IMR-90 (cell line): ENCODE data around the gene SBF1. TPM values are rescaled to one million over a fixed set of nuclear protein-coding genes. Genes with fewer than 3 reads are reported as not detected.

Experiments
- ATAC-seq: fragments of 200-7000 bp; cut with Tn5 transposase; 2 replicates; pipeline ENCODE4 v1.9.1; 2020; ENCODE audit warnings: low read depth, mild to moderate bottlenecking, moderate library complexity
- Bru-seq: library from RNA; stranded (reverse); fragments of 400-500 nt; gene quantifications from one replicate; lab custom pipeline; 2021; lab: Mats Ljungman, UMichigan
- BruChase-seq, 2 experiments: library from RNA; stranded (reverse); fragments of 400-500 nt; gene quantifications; one replicate each; lab custom pipeline; 2021; lab: Mats Ljungman, UMichigan
- BruUV-seq: library from RNA; stranded (reverse); fragments of 400-500 nt; replicated peaks from 2 replicates; lab custom pipeline; 2021; lab: Mats Ljungman, UMichigan
- CTCF ChIA-PET: fragments of 300-600 bp; formaldehyde crosslinking; extraction: SDS; loops from one replicate; lab custom pipeline; 2021; ENCODE audit warnings: antibody characterized with exemption; lab: Yijun Ruan, JAX
- POLR2A ChIA-PET: fragments of 300-600 bp; sonication (Branson Sonifier 250); formaldehyde crosslinking; loops from one replicate; lab custom pipeline; 2022; ENCODE audit warnings: antibody characterized with exemption; ENCODE audit not compliant: unreplicated experiment; lab: Charles Lee
- DNase-seq: peaks from one replicate; pipeline ENCODE4 v3.0.0; 2013
- H2AFZ ChIP-seq: replicated peaks from 2 replicates; pipeline ENCODE3; 2013; ENCODE audit warnings: low read length, mild to moderate bottlenecking; ENCODE audit not compliant: poor library complexity
- H2AK5ac ChIP-seq: 2 replicates; pipeline ENCODE4 v1.6.1; 2013; ENCODE audit warnings: low read depth, low read length, inconsistent platforms
- H2AK9ac ChIP-seq: replicated peaks from 2 replicates; pipeline ENCODE3; 2013; ENCODE audit warnings: mild to moderate bottlenecking, low read depth, low read length, moderate library complexity; ENCODE audit not compliant: poor library complexity
- H2BK120ac ChIP-seq: 2 replicates; pipeline ENCODE4 v1.6.1; 2013; ENCODE audit warnings: low read depth, low read length, inconsistent platforms
- H2BK15ac ChIP-seq: 3 replicates; pipeline ENCODE4 v1.6.1; 2013; ENCODE audit warnings: low read depth, low read length, inconsistent platforms
- H2BK20ac ChIP-seq: 2 replicates; pipeline ENCODE4 v1.6.1; 2013; ENCODE audit warnings: low read depth, mild to moderate bottlenecking, inconsistent platforms, low read length, moderate library complexity
- H2BK5ac ChIP-seq: 2 replicates; pipeline ENCODE4 v1.6.1; 2013; ENCODE audit warnings: mild to moderate bottlenecking, low read depth, low read length, inconsistent platforms; ENCODE audit not compliant: poor library complexity, severe bottlenecking
- H3K14ac ChIP-seq: replicated peaks from 2 replicates; pipeline ENCODE4 v1.6.1; 2013; ENCODE audit warnings: low read depth, low read length, inconsistent platforms
- H3K18ac ChIP-seq: 2 replicates; pipeline ENCODE4 v1.6.1; 2013; ENCODE audit warnings: low read depth, low read length, control low read depth
- H3K23ac ChIP-seq: 2 replicates; pipeline ENCODE4 v1.6.1; 2013; ENCODE audit warnings: low read depth, low read length, inconsistent platforms
- H3K27ac ChIP-seq: 2 replicates; pipeline ENCODE4 v1.5.1; 2013; ENCODE audit warnings: mild to moderate bottlenecking, control low read depth, low read length; ENCODE audit not compliant: insufficient read depth
- H3K27me3 ChIP-seq: 2 replicates; pipeline ENCODE4 v1.6.1; 2013; ENCODE audit warnings: low read length; ENCODE audit not compliant: control insufficient read depth, insufficient read depth
- H3K36me3 ChIP-seq: 2 replicates; pipeline ENCODE4 v1.6.1; 2013; ENCODE audit warnings: low read length, mixed read lengths; ENCODE audit not compliant: control insufficient read depth, insufficient read depth
- H3K4ac ChIP-seq: 2 replicates; pipeline ENCODE4 v1.6.1; 2013; ENCODE audit warnings: low read depth, low read length, inconsistent platforms
- H3K4me1 ChIP-seq: 2 replicates; pipeline ENCODE4 v1.6.1; 2013; ENCODE audit warnings: low read length, mixed read lengths; ENCODE audit not compliant: control insufficient read depth, insufficient read depth
- H3K4me2 ChIP-seq: 2 replicates; pipeline ENCODE4 v1.6.1; 2013; ENCODE audit warnings: low read depth, mild to moderate bottlenecking, control low read depth, low read length, moderate library complexity
- H3K4me3 ChIP-seq: 2 replicates; pipeline ENCODE4 v1.5.1; 2013; ENCODE audit warnings: low read depth, mild to moderate bottlenecking, control low read depth, low read length, moderate library complexity; ENCODE audit not compliant: insufficient read depth
- H3K56ac ChIP-seq: 2 replicates; pipeline ENCODE4 v1.6.1; 2013; ENCODE audit warnings: low read length, inconsistent platforms; ENCODE audit not compliant: insufficient read depth; ENCODE audit errors: extremely low read depth
- H3K79me1 ChIP-seq, 2 experiments: 2 replicates each; pipeline ENCODE4 v1.6.1; 2013; ENCODE audit warnings: low read length in 2 of 2, inconsistent platforms in 1 of 2, low read depth in 1 of 2
- H3K9ac ChIP-seq: 2 replicates; pipeline ENCODE4 v1.6.1; 2013; ENCODE audit warnings: low read depth, low read length, control low read depth
- H3K9me1 ChIP-seq: 2 replicates; pipeline ENCODE4 v1.6.1; 2013; ENCODE audit warnings: low read length, inconsistent platforms; ENCODE audit not compliant: insufficient read depth
- H3K9me3 ChIP-seq: 2 replicates; pipeline ENCODE4 v1.6.1; 2013; ENCODE audit warnings: low read length; ENCODE audit not compliant: control insufficient read depth, insufficient read depth
- H4K20me1 ChIP-seq: 2 replicates; pipeline ENCODE4 v1.6.1; 2013; ENCODE audit warnings: low read length, inconsistent platforms; ENCODE audit not compliant: insufficient read depth
- H4K5ac ChIP-seq: 2 replicates; pipeline ENCODE4 v1.6.1; 2013; ENCODE audit warnings: mild to moderate bottlenecking, low read depth, low read length, control low read depth
- H4K8ac ChIP-seq, 2 experiments: 2 replicates each; pipeline ENCODE4 v1.6.1; 2013; ENCODE audit warnings: low read depth in 2 of 2, low read length in 2 of 2, control low read depth in 1 of 2, inconsistent platforms in 1 of 2
- H4K91ac ChIP-seq: 2 replicates; pipeline ENCODE4 v1.6.1; 2013; ENCODE audit warnings: low read depth, low read length, inconsistent platforms; ENCODE audit not compliant: insufficient read depth
- MAZ ChIP-seq: IDR thresholded peaks from 2 replicates; pipeline ENCODE4 v1.6.1; 2012; ENCODE audit warnings: low read depth, mild to moderate bottlenecking, low read length, improper control_type of control experiment, moderate library complexity, borderline replicate concordance
- POLR2A ChIP-seq: IDR thresholded peaks from 2 replicates; pipeline ENCODE4 v1.6.1; 2012; ENCODE audit warnings: mild to moderate bottlenecking, low read depth, low read length
- RCOR1 ChIP-seq: IDR thresholded peaks from 2 replicates; pipeline ENCODE4 v1.6.1; 2012; ENCODE audit warnings: mild to moderate bottlenecking, low read length, improper control_type of control experiment; ENCODE audit not compliant: insufficient replicate concordance
- WGBS, 2 experiments: methylation state at CpG; one replicate each; pipeline versions ENCODE4 v1.1.5 to v1.1.7; 2013; ENCODE audit warnings: missing lambda C conversion rate in 2 of 2; ENCODE audit not compliant: insufficient read length in 1 of 2; ENCODE audit errors: extremely low coverage in 2 of 2; 5-methylcytosine and 5-hydroxymethylcytosine counted together
- dilution Hi-C: fragments of 300-500 bp; cut with HindIII; formaldehyde crosslinking; loops from one replicate; pipeline ENCODE4 v1.14.3; 2018; ENCODE audit warnings: low sequenced_read_pairs; ENCODE audit not compliant: unreplicated experiment
- in situ Hi-C: fragments of 300-500 bp; cut with MboI; formaldehyde crosslinking; loops from 3 replicates; pipeline ENCODE4 v1.14.3; 2019; ENCODE audit warnings: low sequenced_read_pairs, inconsistent platforms, mixed read lengths
- intact Hi-C: fragments of 100-400 bp; cut with micrococcal nuclease; formaldehyde crosslinking; loops from 2 replicates; pipeline ENCODE4 v1.10.0; 2022
- long read RNA-seq: library from polyadenylated mRNA; unstranded; transcript quantifications from one replicate; pipeline ENCODE4 v2.0.0, GENCODE V29; 2021; ENCODE audit not compliant: unreplicated experiment
- polyA plus RNA-seq, 3 experiments: library from polyadenylated mRNA; depleted of rRNA; stranded (reverse); fragments of >200 nt; gene quantifications; 2 replicates each; pipeline ENCODE4 v1.2.3, GENCODE V29; 2012; ENCODE audit warnings: low replicate concordance in 1 of 3
- total RNA-seq: library from RNA; depleted of rRNA; stranded (reverse); fragments of >200 nt; gene quantifications from 2 replicates; pipeline ENCODE4 v1.2.3, GENCODE V29; 2012; rRNA removed

Gene SBF1, protein sequence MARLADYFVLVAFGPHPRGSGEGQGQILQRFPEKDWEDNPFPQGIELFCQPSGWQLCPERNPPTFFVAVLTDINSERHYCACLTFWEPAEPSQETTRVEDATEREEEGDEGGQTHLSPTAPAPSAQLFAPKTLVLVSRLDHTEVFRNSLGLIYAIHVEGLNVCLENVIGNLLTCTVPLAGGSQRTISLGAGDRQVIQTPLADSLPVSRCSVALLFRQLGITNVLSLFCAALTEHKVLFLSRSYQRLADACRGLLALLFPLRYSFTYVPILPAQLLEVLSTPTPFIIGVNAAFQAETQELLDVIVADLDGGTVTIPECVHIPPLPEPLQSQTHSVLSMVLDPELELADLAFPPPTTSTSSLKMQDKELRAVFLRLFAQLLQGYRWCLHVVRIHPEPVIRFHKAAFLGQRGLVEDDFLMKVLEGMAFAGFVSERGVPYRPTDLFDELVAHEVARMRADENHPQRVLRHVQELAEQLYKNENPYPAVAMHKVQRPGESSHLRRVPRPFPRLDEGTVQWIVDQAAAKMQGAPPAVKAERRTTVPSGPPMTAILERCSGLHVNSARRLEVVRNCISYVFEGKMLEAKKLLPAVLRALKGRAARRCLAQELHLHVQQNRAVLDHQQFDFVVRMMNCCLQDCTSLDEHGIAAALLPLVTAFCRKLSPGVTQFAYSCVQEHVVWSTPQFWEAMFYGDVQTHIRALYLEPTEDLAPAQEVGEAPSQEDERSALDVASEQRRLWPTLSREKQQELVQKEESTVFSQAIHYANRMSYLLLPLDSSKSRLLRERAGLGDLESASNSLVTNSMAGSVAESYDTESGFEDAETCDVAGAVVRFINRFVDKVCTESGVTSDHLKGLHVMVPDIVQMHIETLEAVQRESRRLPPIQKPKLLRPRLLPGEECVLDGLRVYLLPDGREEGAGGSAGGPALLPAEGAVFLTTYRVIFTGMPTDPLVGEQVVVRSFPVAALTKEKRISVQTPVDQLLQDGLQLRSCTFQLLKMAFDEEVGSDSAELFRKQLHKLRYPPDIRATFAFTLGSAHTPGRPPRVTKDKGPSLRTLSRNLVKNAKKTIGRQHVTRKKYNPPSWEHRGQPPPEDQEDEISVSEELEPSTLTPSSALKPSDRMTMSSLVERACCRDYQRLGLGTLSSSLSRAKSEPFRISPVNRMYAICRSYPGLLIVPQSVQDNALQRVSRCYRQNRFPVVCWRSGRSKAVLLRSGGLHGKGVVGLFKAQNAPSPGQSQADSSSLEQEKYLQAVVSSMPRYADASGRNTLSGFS (N-terminal part only)
- total RNA-seq (21.5 and 22.8 TPM in 2 replicates), polyA plus RNA-seq (2012; rRNA removed) (33.2 and 41.0 TPM in 2 replicates), Bru-seq, nascent RNA (percentile 58 among the genes with signal in this experiment), BruChase-seq, experiment 1, labeled RNA remaining after a 6-hour chase (percentile 78 among the genes with signal in this experiment), BruChase-seq, experiment 2, labeled RNA remaining after a 2-hour chase (percentile 70 among the genes with signal in this experiment)
- 28.0 and 35.6 TPM in 2 replicates for polyA plus RNA-seq (2012; cell fraction: cytosol; rRNA removed)
- polyA plus RNA-seq (2012; cell fraction: nucleus; rRNA removed; ENCODE audit: low replicate concordance): 81.2 and 239 TPM in 2 replicates
- long read RNA-seq, full-length matches to known transcripts: 4 of 62 reads
- long read RNA-seq, partial matches to known transcripts: 38 of 62 reads
- long read RNA-seq, other reads (novel, unspliced or antisense): 20 of 62 reads

DNA sequence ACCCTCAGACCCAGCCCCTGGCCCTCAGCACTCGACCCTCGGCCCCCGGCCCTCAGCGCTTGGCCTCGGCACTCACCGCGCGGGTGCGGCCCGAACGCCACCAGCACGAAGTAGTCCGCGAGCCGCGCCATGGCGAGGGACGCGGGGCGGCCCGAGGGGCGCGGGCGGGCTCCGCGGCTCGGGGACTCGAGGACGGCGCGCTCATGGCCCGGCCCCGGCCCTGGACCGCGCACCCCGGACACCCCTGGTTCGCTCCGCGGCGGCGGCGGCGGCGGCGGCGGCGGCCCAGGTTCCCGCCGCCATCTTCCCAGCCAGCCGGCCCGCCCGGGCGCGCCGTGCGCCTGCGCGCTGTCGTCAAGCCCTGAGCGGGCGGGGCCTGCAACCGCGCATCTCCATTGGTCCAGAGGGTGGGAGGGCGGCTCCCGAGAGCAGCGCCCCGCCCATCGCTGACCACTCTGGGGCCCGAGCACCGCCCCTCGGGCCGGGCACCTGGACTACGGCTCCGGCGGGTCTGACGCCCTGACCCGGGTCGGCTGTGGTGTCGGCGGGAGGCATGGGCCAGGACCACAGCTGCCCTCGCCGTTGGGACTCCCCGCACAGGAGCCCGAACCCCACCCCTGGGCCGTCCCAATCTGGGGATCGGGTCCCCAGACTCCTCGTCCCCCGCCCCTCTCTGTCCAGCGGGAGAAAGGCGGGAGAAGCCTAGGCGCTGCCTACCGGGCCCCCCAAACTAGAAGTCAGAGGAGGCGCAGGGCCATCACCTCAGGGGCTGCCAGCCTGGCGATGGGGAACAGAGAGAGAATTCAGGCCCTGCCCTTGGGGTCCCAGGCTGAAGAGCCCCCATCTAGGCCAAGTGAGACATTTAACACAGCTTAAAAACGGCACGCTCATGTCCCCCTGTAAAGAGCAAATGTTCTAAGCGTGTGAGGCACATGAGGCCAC lies at the start of gene SBF1:
Gene SBF1, minus strand, starts transcription at position 326 of the 942 bp plus-strand sequence. Its CDS starts 195 bp downstream, at position 131.
- intact Hi-C loops (loop anchor here (1.0 kb wide), 1 partner anchor 23 kb away; no protein-coding TSS in a partner anchor), dilution Hi-C loops (no loop called here), in situ Hi-C loops (no loop called here)
- peak within 1 kb of the TSS; percentile 2 for H3K4ac ChIP-seq
- no TSS peak for BruUV-seq
- H3K14ac ChIP-seq: peak within 1 kb of the TSS; percentile 17
- 1% methylated on average over 30 of the region's 97 CpGs; no CpG with 5 or more reads in 1 of the 2 experiments for WGBS, 2 experiments
- no peak within 1 kb of the TSS; the same call in 1 of the 2 replicates for H2BK120ac ChIP-seq
- H4K20me1 ChIP-seq: peaks cover 43% of the 10 kb centered on the region
- H4K8ac ChIP-seq: peak within 1 kb of the TSS; percentile 59 to 72; a peak in 3 of 4 replicates
- ChIA-PET POLR2A (no interaction called here), CTCF (interaction anchor here (0.6 kb wide), 1 partner anchor 27 kb away, joined by 3 read pairs; no protein-coding TSS in a partner anchor)
- H3K4me3 ChIP-seq: peak within 1 kb of the TSS; percentile 87
- H3K27me3 ChIP-seq: peaks cover 9% of the 10 kb centered on the region
- H2AK9ac ChIP-seq: peak within 1 kb of the TSS; percentile 78
- no peak within 1 kb of the TSS for H2BK20ac ChIP-seq
- peak within 1 kb of the TSS; percentile 96 for H2AFZ ChIP-seq
- peak within 1 kb of the TSS; percentile 40; the same call in 1 of the 2 replicates for H3K23ac ChIP-seq
- no peak within 1 kb of the TSS for H4K5ac ChIP-seq
- no peaks in the 10 kb centered on the region for H3K9me3 ChIP-seq
- H2AK5ac ChIP-seq: peak within 1 kb of the TSS; percentile 29
- H3K4me2 ChIP-seq: peak within 1 kb of the TSS; percentile 91
- H4K91ac ChIP-seq: peak within 1 kb of the TSS; percentile 58; the same call in 1 of the 2 replicates
- peak within 1 kb of the TSS; percentile 29 for H2BK5ac ChIP-seq
- no peak within 1 kb of the TSS for H2BK15ac ChIP-seq
- ATAC-seq: peak; percentile 96
- peak; percentile 84 for DNase-seq
- peak within 1 kb of the TSS; percentile 54 for H3K9ac ChIP-seq
- H3K79me1 ChIP-seq: peaks cover 13 to 42% of the 10 kb centered on the region in 2 experiments; a peak in 3 of 4 replicates
- peak within 1 kb of the TSS; percentile 53 for H3K27ac ChIP-seq
- TF ChIP-seq RCOR1: no peak
- TF ChIP-seq POLR2A: 0 out of 2 replicates have a peak, but pooled peaks have one; percentile 26
- TF ChIP-seq MAZ: peak; percentile 88; the same call in 1 of the 2 replicates
- no peak within 1 kb of the TSS for H3K18ac ChIP-seq
- H3K4me1 ChIP-seq: peaks cover 21% of the 10 kb centered on the region
- H3K56ac ChIP-seq: no peak within 1 kb of the TSS
- H3K9me1 ChIP-seq: peaks cover 20% of the 10 kb centered on the region
- peaks cover 2% of the 10 kb centered on the region; the same call in 1 of the 2 replicates for H3K36me3 ChIP-seq
